RWPE2 (cell line): Measurements from ENCODE around the gene NLGN4X.
A peak's percentile ranks its signal among the peaks of the same experiment; 100 is the strongest.

Experiments used
- ATAC-seq: fragments of 200-7000 bp; cut with Tn5 transposase; 3 replicates; pipeline ENCODE4 v1.9.1; 2021; ENCODE audit warnings: low read depth
- DNase-seq: peaks from one replicate; pipeline ENCODE4 v3.0.0-alpha.2; 2020; ENCODE audit warnings: low spot score
- H3K27ac ChIP-seq: fragments of 450-650 bp; 2 replicates; pipeline ENCODE4 v1.5.1; 2017; ENCODE audit warnings: mild to moderate bottlenecking; ENCODE audit not compliant: poor library complexity, severe bottlenecking
- H3K27me3 ChIP-seq: fragments of 250-450 bp; sonication (Bioruptor Pico); 2 replicates; pipeline ENCODE4 v1.5.1; 2021; ENCODE audit warnings: mild to moderate bottlenecking, moderate library complexity; ENCODE audit not compliant: insufficient read depth, poor library complexity, severe bottlenecking
- H3K36me3 ChIP-seq: fragments of 250-450 bp; sonication (Bioruptor Pico); 2 replicates; pipeline ENCODE4 v1.5.1; 2020; ENCODE audit warnings: low read depth, mild to moderate bottlenecking, moderate library complexity
- H3K4me1 ChIP-seq: fragments of 250-450 bp; sonication (Bioruptor Pico); 2 replicates; pipeline ENCODE4 v1.5.1; 2021; ENCODE audit warnings: mild to moderate bottlenecking, moderate library complexity; ENCODE audit not compliant: insufficient read depth, poor library complexity, severe bottlenecking
- H3K4me3 ChIP-seq: fragments of 250-450 bp; sonication (Bioruptor Pico); 2 replicates; pipeline ENCODE4 v1.5.1; 2021; ENCODE audit warnings: mild to moderate bottlenecking, moderate library complexity; ENCODE audit not compliant: severe bottlenecking
- H3K9me3 ChIP-seq: fragments of 250-450 bp; sonication (Bioruptor Pico); 2 replicates; pipeline ENCODE4 v1.5.1; 2021; ENCODE audit warnings: mild to moderate bottlenecking, moderate library complexity; ENCODE audit not compliant: severe bottlenecking
- CTCF ChIP-seq: fragments of 450-650 bp; IDR thresholded peaks from one replicate; pipeline ENCODE4 v1.5.1; 2017; ENCODE audit warnings: mild to moderate bottlenecking, moderate library complexity; ENCODE audit not compliant: poor library complexity, severe bottlenecking

Gene NLGN4X

GRCh38 chrX:5867778-5868177 is 360.9 kb downstream of the NLGN4X start:
- TF ChIP-seq CTCF: no peak
- Histone ChIP-seq H3K4me1 (peaks cover 9% of the 10 kb centered on the region), H3K27ac (no peak overlapping the region), H3K36me3 (no peaks in the 10 kb centered on the region), H3K27me3 (no peaks in the 10 kb centered on the region), H3K9me3 (no peaks in the 10 kb centered on the region), H3K4me3 (no peak overlapping the region)
- no peak for DNase-seq
- ATAC-seq: no peak

GRCh38 chrX:5857232-5857631 is 371.4 kb downstream of the NLGN4X start:
- no peak for TF ChIP-seq CTCF
- no peaks in the 10 kb centered on the region for H3K9me3 ChIP-seq
- H3K4me1 ChIP-seq: no peaks in the 10 kb centered on the region
- H3K36me3 ChIP-seq: no peaks in the 10 kb centered on the region
- no peak overlapping the region for H3K4me3 ChIP-seq
- no peaks in the 10 kb centered on the region for H3K27me3 ChIP-seq
- no peak for DNase-seq
- no peak for ATAC-seq
- no peak overlapping the region for H3K27ac ChIP-seq

GRCh38 chrX:5852941-5853340 is 375.7 kb downstream of the NLGN4X start:
- ATAC-seq (no peak), DNase-seq (no peak)
- Histone ChIP-seq H3K4me1 (no peaks in the 10 kb centered on the region), H3K27me3 (no peaks in the 10 kb centered on the region), H3K9me3 (no peaks in the 10 kb centered on the region), H3K4me3 (no peak overlapping the region), H3K36me3 (no peaks in the 10 kb centered on the region), H3K27ac (no peak overlapping the region)
- no peak for TF ChIP-seq CTCF

- H3K36me3 ChIP-seq: no peaks in the 10 kb centered on the region
- H3K4me1 ChIP-seq: peaks cover 14% of the 10 kb centered on the region
- peak; percentile 96 for ATAC-seq
- H3K4me3 ChIP-seq: no peak overlapping the region
- DNase-seq: no peak
- TF ChIP-seq CTCF: no peak
- H3K27ac ChIP-seq: peak overlapping the region; percentile 84
- H3K9me3 ChIP-seq: no peaks in the 10 kb centered on the region
- no peaks in the 10 kb centered on the region for H3K27me3 ChIP-seq
Observed at GRCh38 chrX:5842601-5843000, 386.1 kb downstream of the NLGN4X start.
